Lower leg skin (tissue), 4 donors: ENCODE measurements around the gene COL27A1. TPM values are rescaled to one million over a fixed set of nuclear protein-coding genes. Genes with fewer than 3 reads are reported as not detected.

Experiments used
- DNase-seq, 2 donors: peaks; one replicate each; pipeline ENCODE4 v3.0.0-alpha.2; 2019; ENCODE audit warnings: low spot score in 2 of 2
- H3K4me3 ChIP-seq: fragments of 200-600 bp; sonication (generic); 2 replicates; pipeline ENCODE4 v1.5.1; 2017; ENCODE audit warnings: mild to moderate bottlenecking, low read depth; ENCODE audit not compliant: poor library complexity, severe bottlenecking
- CTCF ChIP-seq, 3 donors: fragments of 450-650 bp; IDR thresholded peaks; one replicate each; pipeline ENCODE4 v1.5.1; 2016; ENCODE audit warnings: antibody characterized with exemption in 3 of 3, mild to moderate bottlenecking in 3 of 3, moderate library complexity in 2 of 3
- POLR2A ChIP-seq, 2 donors: fragments of 450-650 bp; IDR thresholded peaks; one replicate each; pipeline ENCODE4 v1.6.1; 2016 to 2017; ENCODE audit warnings: antibody characterized with exemption in 2 of 2, mild to moderate bottlenecking in 1 of 2, moderate library complexity in 1 of 2
- WGBS, 2 donors: methylation state at CpG; one replicate each; pipeline ENCODE4 v1.1.5; 2018; 5-methylcytosine and 5-hydroxymethylcytosine counted together
- intact Hi-C: fragments of 100-400 bp; cut with DNase I; formaldehyde crosslinking; loops from one replicate; pipeline ENCODE4 v1.15.0; 2023; ENCODE audit warnings: low total_unique reads
- total RNA-seq, 4 donors: library from RNA; depleted of rRNA; stranded (reverse); fragments of >200 nt; gene quantifications; one replicate each; pipeline ENCODE4 v1.1.0, GENCODE V29; 2016

The COL27A1 gene
- total RNA-seq, 4 donors from 2014 or later, result 9.4 to 16.1 (median 12.3) TPM

DNA sequence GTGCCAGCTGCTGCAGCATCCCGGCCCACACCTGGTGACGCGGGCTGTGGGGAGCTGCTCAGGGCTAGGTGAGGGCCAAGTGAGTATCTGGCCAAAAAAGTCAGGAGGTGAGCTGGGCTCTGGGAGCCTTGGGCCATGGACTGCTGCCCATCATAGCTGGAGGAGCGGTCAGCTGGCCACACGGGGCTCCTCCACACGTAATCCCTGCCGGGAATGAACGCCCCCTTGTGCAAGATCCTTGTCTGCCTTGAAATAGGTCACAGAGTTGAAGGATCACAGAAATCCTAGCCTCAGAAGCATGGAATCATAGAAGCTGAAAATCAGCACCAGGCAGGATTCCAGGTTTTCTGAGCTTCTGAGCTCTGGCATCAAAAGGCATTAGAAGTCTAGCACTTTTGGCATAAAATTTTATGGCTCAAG is 16.8 kb upstream of the COL27A1 start:
- DNase-seq, result no peak
- intact Hi-C loops, result no loop called here
- TF ChIP-seq CTCF (IDR thresholded peaks at IDR 0.05), result no peak
- TF ChIP-seq POLR2A (IDR thresholded peaks at IDR 0.05), result no peak
- WGBS, 2 donors, result 77 to 85% methylated on average over 8 of the region's 8 CpGs
- no peak overlapping the region for H3K4me3 ChIP-seq

DNA sequence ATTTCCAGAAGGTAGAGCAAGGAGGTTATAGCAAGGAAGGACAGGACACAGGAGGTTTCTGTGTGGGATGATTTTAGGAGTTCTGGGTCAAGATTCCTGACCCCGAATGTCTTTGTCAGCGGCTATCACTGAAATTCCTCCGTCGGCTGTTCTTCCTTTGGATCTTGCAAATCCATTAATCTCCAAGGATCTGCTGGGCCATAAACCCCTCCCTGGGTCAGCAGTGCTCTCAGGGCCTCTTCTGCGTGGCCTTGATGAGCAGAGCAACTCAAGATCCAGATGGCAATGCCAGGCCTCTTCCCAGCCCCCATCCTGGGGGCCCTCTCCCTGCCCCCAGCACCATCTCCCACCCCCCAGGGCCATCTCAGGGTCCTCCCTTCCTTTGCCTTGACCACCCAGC is 16.3 kb upstream of the COL27A1 start:
- TF ChIP-seq POLR2A (IDR thresholded peaks at IDR 0.05) (no peak), CTCF (IDR thresholded peaks at IDR 0.05) (no peak)

GRCh38 chr9:114140401-114140800 is 14.9 kb upstream of the COL27A1 start:
- DNase-seq, result no peak
- WGBS, 2 donors, result 94 to 100% methylated on average over 2 of the region's 2 CpGs
- no peak overlapping the region for H3K4me3 ChIP-seq
- TF ChIP-seq CTCF (IDR thresholded peaks at IDR 0.05), result no peak
- no peak for TF ChIP-seq POLR2A (IDR thresholded peaks at IDR 0.05)
- intact Hi-C loops, result no loop called here

More for the DNA sequence above, 16.3 kb upstream of the COL27A1 start:
- DNase-seq, result no peak
- H3K4me3 ChIP-seq, result no peak overlapping the region
- WGBS, 2 donors, result 87 to 95% methylated on average over 5 of the region's 5 CpGs
- intact Hi-C loops, result no loop called here

- WGBS, 2 donors, result 69 to 81% methylated on average over 4 of the region's 4 CpGs
- no peak for DNase-seq
- intact Hi-C loops, result no loop called here
- no peak overlapping the region for H3K4me3 ChIP-seq
- TF ChIP-seq CTCF (IDR thresholded peaks at IDR 0.05) (no peak), POLR2A (IDR thresholded peaks at IDR 0.05) (no peak)
Measured at GRCh38 chr9:114140850-114141249, 14.5 kb upstream of the COL27A1 start.

DNA sequence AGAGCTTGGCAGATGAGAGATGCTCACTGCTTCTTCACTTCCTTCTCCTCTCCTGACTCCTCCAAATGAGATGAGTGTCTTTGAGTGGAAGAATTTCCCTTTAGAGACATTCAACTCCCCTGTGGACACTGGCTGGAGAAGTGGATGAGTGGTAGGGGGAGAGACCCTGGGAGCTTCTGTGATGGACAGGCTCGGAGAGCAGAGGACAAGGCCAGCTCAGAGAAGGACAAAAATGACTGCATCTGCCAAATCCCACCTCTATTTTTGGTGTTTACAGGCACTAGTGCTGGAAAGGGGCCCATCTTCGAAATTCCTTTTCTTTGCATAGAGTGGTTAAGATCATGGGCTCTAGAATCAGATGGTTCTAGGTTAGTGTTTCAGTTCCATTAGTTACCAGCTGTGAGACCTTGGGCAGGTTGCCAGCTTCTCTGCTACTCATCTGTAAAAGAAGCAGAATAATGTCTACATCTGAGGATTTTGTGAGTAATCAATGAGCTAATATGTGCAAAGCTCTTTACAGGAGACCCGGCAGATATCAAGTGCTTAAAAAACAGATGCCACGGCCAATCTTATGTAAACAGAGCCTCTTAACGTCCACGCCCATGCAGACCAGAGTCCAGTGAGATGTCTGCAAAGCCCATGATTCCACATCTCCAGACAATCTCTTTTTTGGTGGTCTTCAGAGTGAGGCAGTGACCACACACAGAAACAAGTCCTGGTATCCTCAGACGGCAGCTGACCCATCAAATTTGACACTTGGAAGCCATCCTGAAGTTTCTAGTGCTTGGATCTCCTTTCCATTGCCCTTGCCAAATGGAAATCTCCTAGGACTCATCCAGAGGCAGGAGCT is 13.6 kb upstream of the COL27A1 start:
- intact Hi-C loops, result no loop called here
- TF ChIP-seq CTCF (IDR thresholded peaks at IDR 0.05), result no peak
- no peak for TF ChIP-seq POLR2A (IDR thresholded peaks at IDR 0.05)
- no peak overlapping the region for H3K4me3 ChIP-seq
- no peak for DNase-seq
- 62 to 74% methylated on average over 7 of the region's 7 CpGs for WGBS, 2 donors
